LHCN-M2 (cell line): ENCODE data around the gene COG2. TPM values are rescaled to one million over a fixed set of nuclear protein-coding genes. Genes with fewer than 3 reads are reported as not detected.
"Not testable (repeated sequence)": the region's sequence is repeated elsewhere in the genome, so short reads cannot be mapped to it uniquely, and the experiment has no call there.

Source experiments
- DNase-seq: peaks from one replicate; pipeline ENCODE4 v3.0.0-alpha.2; 2012; ENCODE audit warnings: low read depth
- total RNA-seq: library from RNA; depleted of rRNA; stranded (reverse); fragments of >200 nt; gene quantifications from 2 replicates; pipeline ENCODE4 v1.2.3, GENCODE V29; 2014

The COG2 gene
- total RNA-seq, 1 experiment from 2014 or later = 22.7 TPM

GRCh38 chr1:230626232-230626631, 16.0 kb upstream of the COG2 start:
- DNase-seq = no peak

DNA sequence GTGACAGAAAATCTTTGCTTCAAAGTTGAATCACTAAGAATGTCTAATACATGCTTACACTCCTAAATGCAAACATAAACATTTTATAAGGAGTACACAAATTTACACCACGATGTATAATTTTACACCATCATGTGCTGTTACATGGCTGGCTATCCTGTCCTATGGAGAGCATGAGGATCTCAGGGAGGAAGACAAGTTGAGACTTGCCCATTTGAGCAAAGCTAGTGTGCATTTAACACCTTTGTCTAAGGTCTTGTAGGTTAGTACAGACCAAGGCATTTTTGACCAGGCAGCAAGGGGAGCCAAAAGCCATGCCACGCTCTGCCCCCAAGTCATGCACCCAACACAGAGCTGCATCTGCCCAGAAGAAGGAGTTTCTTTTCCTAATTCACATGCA, 14.5 kb upstream of the COG2 start:
- DNase-seq = no peak

- DNase-seq = no peak
Measured at GRCh38 chr1:230629511-230629910, 12.8 kb upstream of the COG2 start.

- no peak for DNase-seq
Measured at GRCh38 chr1:230631477-230631876, 10.8 kb upstream of the COG2 start.

GRCh38 chr1:230632273-230632873, 9.9 kb upstream of the COG2 start:
- peak; percentile 49 for DNase-seq

DNA sequence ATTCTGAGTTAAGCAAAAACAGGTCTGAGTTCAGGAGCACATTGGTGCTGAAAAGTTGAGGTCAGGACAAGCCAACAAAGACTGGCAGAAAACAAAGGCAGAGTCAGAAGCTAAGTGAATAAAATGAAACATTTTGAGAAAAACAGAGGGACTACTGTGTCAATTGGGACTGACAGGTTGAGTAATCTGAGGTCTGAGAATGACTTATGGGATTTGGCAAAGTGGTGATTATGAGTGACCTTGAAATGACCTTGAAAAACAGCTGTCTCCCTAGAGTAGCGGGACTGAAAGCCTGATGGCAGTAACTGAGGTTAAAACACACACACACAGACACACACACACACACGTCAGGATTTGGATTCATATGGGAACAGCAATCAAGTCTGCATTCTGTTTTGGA, 8.8 kb upstream of the COG2 start:
- DNase-seq = peak; percentile 65

GRCh38 chr1:230634384-230634783, 7.9 kb upstream of the COG2 start:
- DNase-seq = no peak

GRCh38 chr1:230636575-230637148, 5.6 kb upstream of the COG2 start:
- no peak for DNase-seq

DNA sequence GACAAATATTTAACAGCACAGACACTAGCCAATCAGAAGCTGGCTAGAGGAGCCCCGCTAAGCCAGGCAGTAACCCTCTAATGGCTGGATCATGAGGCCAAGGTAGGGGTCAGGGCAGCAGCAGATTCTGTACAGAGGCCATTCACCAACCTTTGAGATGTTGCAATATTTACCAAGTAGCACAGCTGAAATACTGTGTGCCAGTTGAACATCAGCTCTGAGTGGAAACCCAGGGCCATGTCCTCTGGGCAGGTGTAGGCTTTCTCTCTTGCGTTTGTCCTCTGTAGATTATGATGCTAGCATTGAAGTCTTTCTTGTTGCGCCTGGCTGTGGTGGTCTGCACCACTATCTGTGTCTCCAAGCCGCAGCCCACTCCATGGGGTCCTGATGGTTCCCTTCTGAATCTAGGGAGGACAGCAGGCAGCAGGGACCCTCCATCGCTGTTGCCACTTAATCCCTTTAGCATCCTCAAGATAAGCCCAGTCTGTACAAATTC, 2.5 kb upstream of the COG2 start:
- no peak for DNase-seq

DNA sequence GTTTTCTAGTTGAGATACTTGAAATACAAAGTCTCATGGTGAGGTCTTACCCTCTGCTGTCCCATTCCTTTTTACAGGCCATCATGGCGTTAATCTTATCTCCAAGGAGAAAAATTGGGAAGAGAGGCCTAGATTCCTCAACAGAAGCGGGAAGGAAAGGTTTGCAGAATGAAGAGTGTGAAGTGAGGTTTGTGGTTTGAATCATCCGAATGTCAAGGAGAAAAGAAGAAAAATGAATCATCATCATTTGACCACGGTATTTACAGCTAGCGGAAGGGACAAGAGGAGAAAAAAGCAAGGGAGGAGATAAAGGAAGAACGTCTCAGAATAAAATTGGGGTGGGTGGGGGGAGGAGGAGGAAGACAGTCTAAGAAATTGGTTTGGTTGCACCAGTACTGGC, 935 bp upstream of the COG2 start:
- peak; percentile 47 for DNase-seq

DNA sequence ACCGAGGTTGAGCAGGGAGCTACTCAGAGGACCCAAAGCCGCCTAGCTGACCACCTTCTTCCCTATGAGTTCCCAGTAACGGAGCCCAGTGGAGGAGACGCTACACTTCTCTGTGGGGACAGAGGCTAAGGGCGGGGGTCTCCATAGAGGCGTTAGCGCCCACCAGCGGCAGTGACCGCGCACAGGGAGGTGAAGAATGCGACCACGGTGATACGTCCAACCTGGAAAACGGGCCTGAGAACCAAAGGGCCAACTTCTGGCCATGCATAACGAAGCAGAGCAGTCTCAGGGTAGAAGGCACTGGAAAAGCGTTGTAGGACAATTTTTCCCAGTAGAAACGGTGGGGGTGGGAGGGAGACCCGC, 400 bp upstream of the COG2 start:
- no peak for DNase-seq

- no peak for DNase-seq
Measured at GRCh38 chr1:230643908-230644307, 1.6 kb downstream of the COG2 start.

DNA sequence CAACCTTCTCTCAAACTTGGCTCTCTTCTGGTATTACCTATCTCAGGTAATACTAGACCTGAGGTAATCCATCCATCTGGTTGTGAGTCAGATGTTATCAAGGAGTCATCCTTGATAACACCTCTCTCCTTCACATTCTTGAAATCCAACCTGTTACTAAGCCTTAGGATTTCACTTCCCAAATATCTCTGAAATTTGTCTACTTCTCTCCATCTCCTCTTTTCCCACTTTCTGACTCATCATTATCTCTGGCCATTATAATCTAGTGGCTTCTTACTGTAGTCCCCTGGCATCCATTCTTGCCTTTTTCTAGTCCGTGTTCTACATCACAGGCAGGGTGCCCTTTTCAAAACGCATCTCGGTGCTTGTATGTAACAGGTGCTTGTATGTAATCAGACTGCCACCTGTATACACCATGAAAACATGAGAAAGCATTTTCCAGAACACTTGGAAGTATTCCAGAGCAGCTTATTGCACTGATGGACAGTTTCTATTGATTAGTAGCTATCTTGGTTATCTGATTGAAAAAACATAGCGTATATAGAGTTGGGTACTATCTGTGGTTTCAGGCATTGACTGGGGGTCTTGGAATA, 4.5 kb downstream of the COG2 start:
- DNase-seq = no peak

GRCh38 chr1:230647321-230647720, 5.0 kb downstream of the COG2 start:
- no peak for DNase-seq

DNA sequence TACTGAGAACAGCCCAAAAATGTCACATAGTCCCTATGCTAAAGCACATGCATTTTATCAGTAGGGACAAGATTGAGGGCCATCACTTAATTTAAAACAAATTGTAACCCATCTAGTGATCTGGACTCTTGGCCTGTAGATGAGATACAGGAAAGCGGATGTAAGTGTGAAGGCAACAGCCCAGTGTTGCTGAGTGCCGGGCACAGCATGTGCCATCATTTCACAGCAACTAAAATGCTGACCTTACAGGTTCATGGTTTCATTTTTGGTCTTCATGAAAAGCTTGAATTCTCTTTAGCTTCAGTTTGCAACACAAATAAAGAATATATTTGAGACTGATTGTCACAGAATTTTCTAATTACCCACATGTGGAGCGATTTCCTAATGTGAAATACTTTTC, 5.8 kb downstream of the COG2 start:
- DNase-seq = no peak

- no peak for DNase-seq
Measured at GRCh38 chr1:230650300-230650699, 8.0 kb downstream of the COG2 start.

GRCh38 chr1:230651235-230651634, 9.0 kb downstream of the COG2 start:
- DNase-seq = no peak

DNA sequence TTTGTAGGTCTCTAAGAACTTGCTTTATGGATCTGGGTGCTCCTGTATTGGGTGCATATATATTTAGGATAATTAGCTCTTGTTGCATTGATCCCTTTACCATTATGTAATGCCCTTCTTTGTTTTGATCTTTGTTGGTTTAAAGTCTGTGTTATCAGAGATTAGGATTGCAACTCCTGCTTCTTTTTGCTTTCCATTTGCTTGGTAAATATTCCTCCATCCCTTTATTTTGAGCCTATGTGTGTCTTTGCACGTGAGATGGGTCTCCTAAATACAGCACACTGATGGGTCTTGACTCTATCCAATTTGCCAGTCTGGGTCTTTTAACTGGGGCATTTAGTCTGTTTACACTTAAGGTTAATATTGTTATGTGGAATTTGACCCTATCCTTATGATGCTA, 14.4 kb downstream of the COG2 start:
- DNase-seq = not testable (repeated sequence)

DNA sequence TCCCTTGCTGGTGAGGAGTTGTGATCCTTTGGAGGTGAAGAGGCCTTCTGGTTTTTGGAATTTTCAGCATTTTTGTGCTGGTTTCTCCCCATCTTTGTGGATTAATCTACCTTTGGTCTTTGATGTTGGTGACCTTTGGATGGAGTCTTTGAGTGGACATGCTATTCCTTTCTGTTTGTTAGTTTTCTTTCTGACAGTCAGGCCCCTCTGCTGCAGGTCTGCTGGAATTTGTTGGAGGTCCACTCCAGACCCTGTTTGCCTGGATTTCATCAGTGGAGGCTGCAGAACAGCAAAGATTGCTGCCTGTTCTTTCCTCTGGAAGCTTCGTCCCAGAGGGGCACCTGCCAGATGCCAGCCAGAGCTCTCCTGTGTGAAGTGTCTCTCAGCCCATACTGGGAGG, 15.8 kb downstream of the COG2 start:
- not testable (repeated sequence) for DNase-seq

DNA sequence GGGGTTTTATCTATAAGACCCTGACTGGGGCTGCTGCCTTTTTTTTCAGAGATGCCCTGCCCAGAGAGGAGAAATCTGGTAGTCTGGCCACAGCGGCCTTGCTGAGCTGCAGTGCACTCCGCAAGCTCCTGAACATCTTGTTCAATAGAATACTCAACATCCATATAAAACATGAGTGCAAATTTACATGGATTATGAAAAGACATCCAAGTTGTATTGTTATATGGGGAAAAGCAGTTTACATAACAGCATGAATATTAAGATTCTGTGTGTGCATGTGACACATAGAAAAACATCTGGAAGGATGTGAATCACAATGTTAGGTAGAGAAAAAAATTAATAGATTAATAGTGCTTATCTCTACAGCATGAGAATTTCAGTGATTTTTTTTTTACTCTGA, 16.4 kb downstream of the COG2 start:
- no peak for DNase-seq

DNA sequence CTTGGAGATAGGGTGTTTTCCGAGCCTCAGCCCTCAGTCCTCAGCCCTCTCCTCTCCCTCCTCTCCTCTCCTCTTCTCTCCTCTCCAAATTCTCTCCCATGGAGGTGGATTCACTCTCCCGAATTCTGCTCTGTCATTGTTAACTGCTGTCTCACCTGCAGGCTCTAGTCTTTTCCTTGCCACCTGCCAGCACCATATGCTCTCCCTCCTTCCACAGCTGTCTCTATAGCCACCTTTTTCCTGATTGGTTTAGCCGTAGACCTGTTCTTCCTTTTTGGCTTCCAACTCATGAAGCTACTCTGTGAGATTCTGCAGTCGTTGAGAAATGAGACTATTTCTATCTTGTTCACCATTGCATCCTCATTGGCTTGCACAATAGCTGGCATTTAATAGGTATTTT, 19.7 kb downstream of the COG2 start:
- DNase-seq = no peak

DNA sequence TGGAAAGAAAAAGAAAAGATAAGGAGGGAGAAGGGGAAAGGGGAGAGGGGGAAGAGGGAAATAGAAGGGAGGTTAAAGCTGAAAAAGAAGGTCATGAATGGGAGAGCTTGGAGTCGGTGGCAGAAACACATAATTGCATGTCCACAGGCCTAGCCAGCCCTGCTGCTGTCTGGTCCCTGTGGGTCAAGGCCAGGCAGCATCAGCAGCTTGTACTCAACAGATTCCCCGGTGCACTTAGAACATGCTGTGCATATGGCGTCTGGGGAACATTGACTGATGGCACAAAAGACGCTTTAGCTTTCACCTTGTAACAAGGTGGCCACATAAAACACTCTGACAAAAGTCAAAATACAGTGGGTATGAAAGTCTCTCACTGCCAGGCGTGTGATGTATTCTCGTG, 25.9 kb downstream of the COG2 start:
- DNase-seq = no peak

- no peak for DNase-seq
Measured at GRCh38 chr1:230669543-230669942, 27.3 kb downstream of the COG2 start.
